ENCODE results near the gene DOK4. TPM values are rescaled to one million over a fixed set of nuclear protein-coding genes. Genes with fewer than 3 reads are reported as not detected.

The DOK4 gene
- total RNA-seq, 4 donors from 2014 or later: 5.9 to 36.3 (median 12.9) TPM

GRCh38 chr16:57471852-57472664, 14.2 kb downstream of the DOK4 start:
- DNase-seq (ENCODE audit: low spot score) (no peak), ATAC-seq (ENCODE audit: low FRiP score) (no peak)
- TF ChIP-seq CTCF (IDR thresholded peaks at IDR 0.05): no peak

GRCh38 chr16:57471209-57471608, 15.1 kb downstream of the DOK4 start:
- no peak for TF ChIP-seq CTCF (IDR thresholded peaks at IDR 0.05)
- no peak for DNase-seq (ENCODE audit: low spot score)
- no peak for ATAC-seq (ENCODE audit: low FRiP score)

GRCh38 chr16:57470711-57471110, 15.6 kb downstream of the DOK4 start:
- ATAC-seq (ENCODE audit: low FRiP score) (no peak), DNase-seq (ENCODE audit: low spot score) (no peak)
- no peak for TF ChIP-seq CTCF (IDR thresholded peaks at IDR 0.05)

GRCh38 chr16:57469917-57470470, 16.3 kb downstream of the DOK4 start:
- ATAC-seq (ENCODE audit: low FRiP score) (no peak), DNase-seq (ENCODE audit: low spot score) (no peak)
- TF ChIP-seq CTCF (IDR thresholded peaks at IDR 0.05): no peak

- ATAC-seq (ENCODE audit: low FRiP score): no peak
- TF ChIP-seq CTCF (IDR thresholded peaks at IDR 0.05): no peak
- no peak for DNase-seq (ENCODE audit: low spot score)
Measured at GRCh38 chr16:57469046-57469445, 17.2 kb downstream of the DOK4 start.

GRCh38 chr16:57468346-57468745, 17.9 kb downstream of the DOK4 start:
- no peak for TF ChIP-seq CTCF (IDR thresholded peaks at IDR 0.05)
- DNase-seq (ENCODE audit: low spot score) (no peak), ATAC-seq (ENCODE audit: low FRiP score) (no peak)

GRCh38 chr16:57464523-57464922, 21.8 kb downstream of the DOK4 start:
- TF ChIP-seq CTCF (IDR thresholded peaks at IDR 0.05): no peak
- ATAC-seq (ENCODE audit: low FRiP score) (no peak), DNase-seq (ENCODE audit: low spot score) (no peak)
